ENCODE measurements around the gene TYMP. TPM values are rescaled to one million over a fixed set of nuclear protein-coding genes. Genes with fewer than 3 reads are reported as not detected.

The TYMP gene
- total RNA-seq, 2 experiments from 2014 or later: 71.8 to 76.6 TPM

- ChIA-PET POLR2A (no interaction called here), CTCF (no interaction called here)
- Mint-ChIP-seq H3K4me3 (no peak overlapping the region), H3K27ac (no peak overlapping the region), H3K36me3 (ENCODE audit: low read depth) (peaks cover 10% of the 10 kb centered on the region), H3K9me3 (ENCODE audit: insufficient read depth) (no peaks in the 10 kb centered on the region), H3K4me1 (ENCODE audit: low read depth) (peaks cover 32% of the 10 kb centered on the region), H3K27me3 (ENCODE audit: low read depth) (peaks cover 21% of the 10 kb centered on the region)
- ATAC-seq (no peak), DNase-seq (no peak)
Observed at GRCh38 chr22:50477923-50478322, 51.9 kb downstream of the TYMP start.

- ATAC-seq (no peak), DNase-seq (no peak)
- H3K27me3 Mint-ChIP-seq (ENCODE audit: low read depth): peaks cover 21% of the 10 kb centered on the region
- no peaks in the 10 kb centered on the region for H3K9me3 Mint-ChIP-seq (ENCODE audit: insufficient read depth)
- ChIA-PET CTCF (interaction anchor here (1.2 to 5.6 kb wide), 2 partner anchors 21 to 49 kb away, joined by 4 to 23 read pairs; partner anchors contain the start of gene SCO2), POLR2A (interaction anchor here (0.6 kb wide), 1 partner anchor 162 kb away, joined by 3 read pairs; no protein-coding TSS in a partner anchor)
- H3K4me1 Mint-ChIP-seq (ENCODE audit: low read depth): peaks cover 43% of the 10 kb centered on the region
- H3K36me3 Mint-ChIP-seq (ENCODE audit: low read depth): peaks cover 18% of the 10 kb centered on the region
- H3K27ac Mint-ChIP-seq: no peak overlapping the region
- H3K4me3 Mint-ChIP-seq: no peak overlapping the region
Observed at GRCh38 chr22:50476868-50477267, 52.9 kb downstream of the TYMP start.

Other genes with a start within 250 kb of the TYMP start
- 10 to 100 TPM; 48.4 to 49.9 TPM for gene PLXNB2, start 222.4 kb downstream of the TYMP start, total RNA-seq
- 1 to 10 TPM; 6.0 to 7.0 TPM for gene DENND6B, start 203.0 kb downstream of the TYMP start, total RNA-seq
- 10 to 100 TPM; 62.1 to 64.9 TPM for gene PPP6R2, start 186.7 kb downstream of the TYMP start, total RNA-seq
- 100 to 1,000 TPM; 177 to 183 TPM for gene SBF1, start 55.0 kb downstream of the TYMP start, total RNA-seq
- 1 to 10 TPM; 4.1 to 4.2 TPM for gene ADM2, start 48.5 kb downstream of the TYMP start, total RNA-seq
- gene MIOX, start 43.2 kb downstream of the TYMP start, total RNA-seq: under 1 TPM in 1 of 2 experiments, not detected in 1; 0.40 TPM
- gene LMF2, start 22.3 kb downstream of the TYMP start, total RNA-seq: 100 to 1,000 TPM; 119 to 132 TPM
- gene NCAPH2, start 21.8 kb downstream of the TYMP start, total RNA-seq: 100 to 1,000 TPM; 146 to 150 TPM
- 10 to 100 TPM; 11.7 to 13.9 TPM for gene SCO2, start 4.4 kb downstream of the TYMP start, total RNA-seq
- gene KLHDC7B, start 15.9 kb upstream of the TYMP start, total RNA-seq: 10 to 100 TPM; 10.6 to 12.0 TPM
- not detected for gene SYCE3, start 32.9 kb upstream of the TYMP start, total RNA-seq
- 10 to 100 TPM; 77.4 to 80.9 TPM for gene CPT1B, start 48.4 kb upstream of the TYMP start, total RNA-seq
- 100 to 1,000 TPM in 1 of 2 experiments, 10 to 100 TPM in 1; 98.9 to 101 TPM for gene CHKB, start 52.8 kb upstream of the TYMP start, total RNA-seq
- gene MAPK8IP2, start 70.8 kb upstream of the TYMP start, total RNA-seq: under 1 TPM; 0.29 to 0.31 TPM
- gene ARSA, start 98.1 kb upstream of the TYMP start, total RNA-seq: 10 to 100 TPM; 28.8 to 35.1 TPM
- under 1 TPM in 1 of 2 experiments, not detected in 1; 0.05 TPM for gene SHANK3, start 142.8 kb upstream of the TYMP start, total RNA-seq
- not detected for gene ACR, start 208.2 kb upstream of the TYMP start, total RNA-seq

Data from activated CD8-positive, alpha-beta T cell treated with anti-CD3 and anti-CD28 coated beads, Interleukin-2, amount 10 ng/mL, durations not matched to agents 7 days and 5 days (primary cell).